Measurements from ENCODE around the gene SOHLH1. TPM values are rescaled to one million over a fixed set of nuclear protein-coding genes. Genes with fewer than 3 reads are reported as not detected.

SOHLH1 gene
- total RNA-seq, 5 donors from 2014 or later (not counting 1 experiment from before 2014, with no cell fraction given) = not detected

DNA sequence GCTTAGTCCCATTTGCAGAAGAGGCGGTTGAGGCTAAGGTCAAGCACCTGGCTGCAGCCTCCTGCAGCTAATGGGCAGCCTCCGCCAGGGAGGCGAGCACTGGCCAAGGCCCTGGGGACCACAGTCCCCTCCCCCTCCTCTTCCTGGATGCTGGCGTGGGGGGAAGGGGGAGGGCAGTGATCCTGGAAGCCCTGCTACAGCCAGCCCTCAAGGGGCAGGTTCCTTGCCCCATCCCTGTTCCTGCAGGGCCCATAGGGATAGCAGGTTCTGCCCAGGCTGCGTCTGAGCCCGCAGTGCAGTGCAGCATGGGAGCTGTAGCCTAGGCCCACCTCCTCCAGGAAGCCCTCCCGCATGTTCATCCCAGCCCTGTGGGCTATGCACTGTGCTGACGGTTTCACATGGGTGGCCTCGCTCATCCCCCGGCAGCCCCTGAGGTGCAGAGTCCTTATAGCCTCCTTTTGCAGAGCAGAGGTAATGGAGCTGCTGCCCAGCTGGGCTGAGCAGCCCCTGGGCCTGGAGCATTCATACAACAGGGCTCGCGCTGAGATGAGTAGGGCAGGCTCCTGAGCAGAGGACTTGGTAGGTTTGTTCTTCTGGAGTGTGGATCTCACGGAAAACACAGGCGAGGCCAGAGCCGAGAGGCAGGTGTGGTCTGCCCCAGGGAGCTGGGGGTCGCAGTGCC lies 38.7 kb upstream of the SOHLH1 start:
- Mint-ChIP-seq H3K4me3 (no peak overlapping the region), H3K36me3 (no peaks in the 10 kb centered on the region), H3K4me1 (no peaks in the 10 kb centered on the region), H3K27ac (no peak overlapping the region), H3K9me3 (no peaks in the 10 kb centered on the region), H3K27me3 (peaks cover 13 to 30% of the 10 kb centered on the region in 2 donors)
- Histone ChIP-seq H3K27me3 (replicated peaks in 1 of 2; ENCODE audit: control insufficient read depth in 2 of 2, extremely low read depth in 1 of 2, insufficient read depth in 2 of 2, low read length in 1 of 2) (peaks cover 0 to 64% of the 10 kb centered on the region in 2 experiments), H3K4me1 (ENCODE audit: control insufficient read depth in 1 of 2, extremely low read depth in 1 of 2, insufficient read depth in 2 of 2, low read length in 2 of 2) (no peaks in the 10 kb centered on the region), H3K4me3 (ENCODE audit: control insufficient read depth in 1 of 2, extremely low read depth in 1 of 2, low read length in 1 of 2) (no peak overlapping the region), H3K27ac (ENCODE audit: low read length) (no peak overlapping the region), H3K9me3 (no peaks in the 10 kb centered on the region), H3K36me3 (ENCODE audit: control insufficient read depth in 2 of 2, extremely low read depth in 1 of 2, insufficient read depth in 1 of 2, low read length in 1 of 2) (no peaks in the 10 kb centered on the region)
- no peak for DNase-seq
- WGBS (ENCODE audit: insufficient coverage) = 88% methylated on average over 11 of the region's 16 CpGs
- ATAC-seq (replicated peaks in 1 of 4) = no peak
- ChIA-PET CTCF (no interaction called here), POLR2A (no interaction called here)

DNA sequence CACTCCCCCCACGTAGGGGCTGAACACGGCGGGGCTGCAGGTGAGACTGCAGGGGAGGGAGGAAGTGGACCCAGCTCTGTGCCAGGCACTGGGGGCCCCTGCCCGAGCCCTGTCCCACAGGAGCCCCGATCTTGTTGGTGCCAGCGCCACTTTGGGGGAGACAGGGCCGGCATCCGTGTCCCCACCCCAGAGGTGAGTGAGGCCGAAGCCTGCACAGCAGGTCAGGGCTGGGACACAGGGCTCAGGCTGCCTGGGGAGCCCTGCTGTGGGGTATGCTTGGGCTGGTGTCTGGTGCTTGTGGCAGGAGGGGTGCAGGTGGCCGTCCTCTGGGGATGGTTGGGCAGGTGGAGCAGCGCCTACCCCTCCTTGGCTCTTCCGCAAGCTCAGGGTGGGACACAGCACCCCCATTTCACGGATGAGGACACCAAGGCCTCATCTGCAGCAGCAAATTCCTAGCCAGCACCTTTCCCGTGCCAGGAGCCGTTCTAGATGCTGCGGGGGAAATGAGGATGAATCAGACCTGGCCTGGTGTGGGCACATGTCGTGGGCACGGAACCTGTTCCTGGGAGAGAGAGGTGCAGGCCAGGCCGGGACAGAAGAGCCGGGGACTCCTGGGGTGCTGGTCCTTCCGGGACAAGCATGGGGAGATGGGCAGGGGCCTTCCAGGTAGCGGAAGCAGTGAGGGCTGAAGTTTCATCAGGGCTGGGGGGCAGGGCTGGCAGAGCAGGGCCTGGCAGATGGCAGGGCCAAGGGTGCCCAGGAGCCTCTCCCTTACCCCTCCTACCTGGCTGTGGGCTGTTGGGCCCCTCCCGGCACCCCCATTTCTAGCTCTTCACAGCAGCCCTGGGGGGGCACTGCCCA lies 37.9 kb upstream of the SOHLH1 start:
- ATAC-seq (replicated peaks in 1 of 4) (no peak), DNase-seq (no peak)
- Histone ChIP-seq H3K9me3 (no peaks in the 10 kb centered on the region), H3K4me3 (ENCODE audit: control insufficient read depth in 1 of 2, extremely low read depth in 1 of 2, low read length in 1 of 2) (no peak overlapping the region), H3K27ac (ENCODE audit: low read length) (no peak overlapping the region), H3K36me3 (ENCODE audit: control insufficient read depth in 2 of 2, extremely low read depth in 1 of 2, insufficient read depth in 1 of 2, low read length in 1 of 2) (no peaks in the 10 kb centered on the region), H3K4me1 (ENCODE audit: control insufficient read depth in 1 of 2, extremely low read depth in 1 of 2, insufficient read depth in 2 of 2, low read length in 2 of 2) (no peaks in the 10 kb centered on the region), H3K27me3 (replicated peaks in 1 of 2; ENCODE audit: control insufficient read depth in 2 of 2, extremely low read depth in 1 of 2, insufficient read depth in 2 of 2, low read length in 1 of 2) (peaks cover 0 to 64% of the 10 kb centered on the region in 2 experiments)
- Mint-ChIP-seq H3K27me3 (peaks cover 10 to 28% of the 10 kb centered on the region in 2 donors), H3K27ac (no peak overlapping the region), H3K9me3 (no peaks in the 10 kb centered on the region), H3K4me1 (no peaks in the 10 kb centered on the region), H3K36me3 (no peaks in the 10 kb centered on the region), H3K4me3 (no peak overlapping the region)
- WGBS (ENCODE audit: insufficient coverage) = 70% methylated on average over 16 of the region's 23 CpGs
- CTCF ChIA-PET = no interaction called here
- POLR2A ChIA-PET = no interaction called here

DNA sequence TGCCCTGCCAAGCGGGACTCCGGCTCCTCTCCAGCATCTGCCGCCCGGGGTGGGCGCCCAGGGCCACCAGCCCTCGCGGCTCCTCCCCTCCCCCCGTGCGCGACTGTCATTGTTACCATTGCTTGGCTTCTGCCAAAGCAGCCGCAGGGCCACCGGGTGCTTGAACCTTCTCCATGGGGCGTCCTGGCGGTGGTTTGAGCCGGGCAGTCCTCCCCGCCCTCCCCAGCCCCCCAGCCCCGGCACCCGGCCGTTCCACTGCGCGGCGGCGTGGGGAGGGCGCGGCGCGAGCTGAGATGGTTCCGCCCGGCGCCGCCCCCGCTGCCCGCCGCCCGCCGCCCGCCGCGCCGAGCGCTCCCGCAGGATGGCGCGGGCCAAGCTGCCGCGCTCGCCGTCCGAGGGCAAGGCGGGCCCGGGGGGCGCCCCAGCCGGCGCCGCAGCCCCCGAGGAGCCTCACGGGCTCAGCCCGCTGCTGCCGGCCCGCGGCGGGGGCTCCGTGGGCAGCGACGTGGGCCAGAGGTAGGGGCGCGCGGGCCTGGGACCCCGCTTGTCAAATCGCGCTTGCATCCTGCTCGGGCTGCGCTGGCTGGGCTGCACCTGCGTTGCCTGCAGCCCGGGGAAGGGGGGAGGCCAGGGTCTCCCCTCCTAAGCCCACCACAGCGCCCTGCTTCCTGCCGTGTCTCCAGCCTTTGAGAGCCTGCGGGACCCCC lies 37.1 kb upstream of the SOHLH1 start:
- no peak overlapping the region for H3K4me3 ChIP-seq (ENCODE audit: control insufficient read depth in 1 of 2, extremely low read depth in 1 of 2, low read length in 1 of 2)
- no peak overlapping the region for H3K27ac Mint-ChIP-seq
- POLR2A ChIA-PET = no interaction called here
- ATAC-seq (replicated peaks in 1 of 4) (no peak), DNase-seq (no peak)
- WGBS (ENCODE audit: insufficient coverage) = 12% methylated on average over 62 of the region's 78 CpGs
- CTCF ChIA-PET = no interaction called here
- H3K9me3 ChIP-seq = peaks cover 2% of the 10 kb centered on the region
- no peak overlapping the region for H3K4me3 Mint-ChIP-seq
- no peaks in the 10 kb centered on the region for H3K4me1 Mint-ChIP-seq
- no peak overlapping the region for H3K27ac ChIP-seq (ENCODE audit: low read length)
- H3K27me3 ChIP-seq (replicated peaks in 1 of 2; ENCODE audit: control insufficient read depth in 2 of 2, extremely low read depth in 1 of 2, insufficient read depth in 2 of 2, low read length in 1 of 2) = peaks cover 0 to 59% of the 10 kb centered on the region in 2 experiments
- peaks cover 10 to 28% of the 10 kb centered on the region in 2 donors for H3K27me3 Mint-ChIP-seq
- H3K36me3 Mint-ChIP-seq = no peaks in the 10 kb centered on the region
- H3K4me1 ChIP-seq (ENCODE audit: control insufficient read depth in 1 of 2, extremely low read depth in 1 of 2, insufficient read depth in 2 of 2, low read length in 2 of 2) = no peaks in the 10 kb centered on the region
- no peaks in the 10 kb centered on the region for H3K36me3 ChIP-seq (ENCODE audit: control insufficient read depth in 2 of 2, extremely low read depth in 1 of 2, insufficient read depth in 1 of 2, low read length in 1 of 2)
- H3K9me3 Mint-ChIP-seq = peaks cover 3% of the 10 kb centered on the region in 3 donors

DNA sequence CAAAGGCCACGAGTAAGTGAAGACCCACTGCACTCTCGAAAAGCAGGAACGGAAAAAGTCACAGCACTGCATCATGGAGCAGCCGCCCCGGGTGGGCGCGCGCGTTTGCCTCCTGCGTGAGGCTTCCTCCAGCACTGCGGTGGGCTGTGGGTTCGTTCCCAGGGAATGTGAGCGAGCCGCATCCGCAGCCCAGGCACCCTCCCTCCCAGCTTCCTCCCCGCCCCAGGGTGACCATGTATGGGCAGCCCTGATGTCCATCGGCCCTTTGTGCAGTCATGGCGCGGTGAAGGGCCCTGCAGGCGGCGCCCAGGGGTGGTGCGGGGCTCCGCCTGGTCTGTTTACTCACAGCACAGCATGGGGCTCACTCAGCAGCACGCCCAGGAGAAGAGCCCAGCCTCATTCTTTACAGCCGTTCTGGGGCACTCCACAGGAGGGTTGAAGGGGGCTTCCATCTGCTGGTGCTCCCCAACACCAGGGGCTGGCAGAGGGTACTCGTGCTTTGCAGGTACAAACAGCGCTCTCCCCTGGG lies 35.4 kb upstream of the SOHLH1 start:
- Mint-ChIP-seq H3K27ac (no peak overlapping the region), H3K36me3 (no peaks in the 10 kb centered on the region), H3K4me1 (no peaks in the 10 kb centered on the region), H3K9me3 (peaks cover 7 to 9% (median 8%) of the 10 kb centered on the region in 3 donors), H3K27me3 (peaks cover 6 to 30% of the 10 kb centered on the region in 2 donors), H3K4me3 (no peak overlapping the region)
- no peaks in the 10 kb centered on the region for H3K4me1 ChIP-seq (ENCODE audit: control insufficient read depth in 1 of 2, extremely low read depth in 1 of 2, insufficient read depth in 2 of 2, low read length in 2 of 2)
- no peak for ATAC-seq (replicated peaks in 1 of 4)
- H3K9me3 ChIP-seq = peaks cover 2% of the 10 kb centered on the region
- no peak overlapping the region for H3K4me3 ChIP-seq (ENCODE audit: control insufficient read depth in 1 of 2, extremely low read depth in 1 of 2, low read length in 1 of 2)
- peaks cover 0 to 45% of the 10 kb centered on the region in 2 experiments for H3K27me3 ChIP-seq (replicated peaks in 1 of 2; ENCODE audit: control insufficient read depth in 2 of 2, extremely low read depth in 1 of 2, insufficient read depth in 2 of 2, low read length in 1 of 2)
- WGBS (ENCODE audit: insufficient coverage) = 80% methylated on average over 24 of the region's 27 CpGs
- ChIA-PET POLR2A (no interaction called here), CTCF (no interaction called here)
- DNase-seq = no peak
- H3K27ac ChIP-seq (ENCODE audit: low read length) = no peak overlapping the region
- no peaks in the 10 kb centered on the region for H3K36me3 ChIP-seq (ENCODE audit: control insufficient read depth in 2 of 2, extremely low read depth in 1 of 2, insufficient read depth in 1 of 2, low read length in 1 of 2)

DNA sequence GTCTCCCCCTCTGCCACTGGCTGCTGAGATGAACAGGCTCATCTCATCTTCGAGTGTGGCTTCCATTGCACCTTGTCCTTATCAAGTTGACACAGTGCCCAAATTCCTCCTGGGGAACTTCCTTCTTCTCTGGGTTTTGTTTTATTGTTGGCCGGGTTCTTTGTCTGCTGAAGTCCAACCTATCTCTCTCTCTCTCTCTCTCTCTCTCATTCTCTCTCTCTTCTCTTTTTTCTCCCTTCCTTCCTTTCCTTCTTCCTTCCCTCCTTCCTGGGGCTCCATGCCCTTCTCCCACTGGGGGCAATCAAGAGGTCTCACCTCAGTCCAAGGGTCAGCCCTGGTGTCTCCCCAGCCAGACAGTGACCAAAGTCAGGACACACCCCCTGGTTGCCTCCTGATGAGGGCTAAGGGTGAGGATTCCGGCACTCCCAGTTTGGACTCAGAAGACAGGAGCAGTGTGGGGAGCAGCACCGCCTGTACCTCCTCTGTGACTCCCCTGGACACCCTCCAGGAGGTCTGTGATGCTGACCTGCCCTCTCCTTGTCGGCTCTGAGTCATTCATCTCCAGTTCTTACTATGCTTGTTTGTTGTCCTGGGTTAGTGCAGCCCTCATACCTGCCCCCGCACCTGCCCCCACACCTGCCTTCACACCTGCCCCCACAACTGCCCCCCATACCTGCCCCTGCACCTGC lies 33.4 kb upstream of the SOHLH1 start:
- Histone ChIP-seq H3K27me3 (replicated peaks in 1 of 2; ENCODE audit: control insufficient read depth in 2 of 2, extremely low read depth in 1 of 2, insufficient read depth in 2 of 2, low read length in 1 of 2) (peaks cover 0 to 39% of the 10 kb centered on the region in 2 experiments), H3K9me3 (peaks cover 2% of the 10 kb centered on the region), H3K4me3 (ENCODE audit: control insufficient read depth in 1 of 2, extremely low read depth in 1 of 2, low read length in 1 of 2) (no peak overlapping the region), H3K27ac (ENCODE audit: low read length) (no peak overlapping the region), H3K4me1 (ENCODE audit: control insufficient read depth in 1 of 2, extremely low read depth in 1 of 2, insufficient read depth in 2 of 2, low read length in 2 of 2) (no peaks in the 10 kb centered on the region), H3K36me3 (ENCODE audit: control insufficient read depth in 2 of 2, extremely low read depth in 1 of 2, insufficient read depth in 1 of 2, low read length in 1 of 2) (no peaks in the 10 kb centered on the region)
- Mint-ChIP-seq H3K27ac (peak overlapping the region in 1 of 2 donors; percentile 27), H3K36me3 (no peaks in the 10 kb centered on the region), H3K27me3 (peaks cover 9 to 22% of the 10 kb centered on the region in 2 donors), H3K9me3 (peaks cover 7 to 9% (median 8%) of the 10 kb centered on the region in 3 donors), H3K4me3 (no peak overlapping the region), H3K4me1 (no peaks in the 10 kb centered on the region)
- POLR2A ChIA-PET = no interaction called here
- 64% methylated on average over 3 of the region's 6 CpGs for WGBS (ENCODE audit: insufficient coverage)
- ATAC-seq (replicated peaks in 1 of 4) = no peak
- CTCF ChIA-PET = no interaction called here
- no peak for DNase-seq

DNA sequence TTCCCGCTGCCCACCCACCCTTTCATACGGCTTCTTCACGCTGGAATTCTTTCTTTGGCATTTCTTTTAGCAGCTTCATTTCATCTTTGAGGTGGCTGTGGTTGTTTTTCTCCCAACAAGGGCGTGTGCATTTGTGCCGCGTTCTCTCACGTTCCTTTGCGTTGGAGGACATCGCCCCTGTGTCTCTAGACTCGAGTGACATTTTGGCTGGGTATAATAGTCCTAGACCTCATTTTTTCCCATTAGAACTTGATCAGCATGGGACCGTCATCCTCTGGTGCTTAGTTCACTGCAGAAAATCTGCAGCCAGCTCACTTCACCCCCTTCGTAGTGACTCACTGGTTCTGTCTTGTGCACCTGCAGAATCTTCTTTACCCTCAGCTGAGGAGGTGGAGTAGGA lies 32.2 kb upstream of the SOHLH1 start:
- peaks cover 2% of the 10 kb centered on the region for H3K9me3 ChIP-seq
- peaks cover 0 to 33% of the 10 kb centered on the region in 2 experiments for H3K27me3 ChIP-seq (replicated peaks in 1 of 2; ENCODE audit: control insufficient read depth in 2 of 2, extremely low read depth in 1 of 2, insufficient read depth in 2 of 2, low read length in 1 of 2)
- no peak overlapping the region for H3K4me3 ChIP-seq (ENCODE audit: control insufficient read depth in 1 of 2, extremely low read depth in 1 of 2, low read length in 1 of 2)
- Mint-ChIP-seq H3K36me3 (no peaks in the 10 kb centered on the region), H3K4me3 (no peak overlapping the region), H3K9me3 (peaks cover 7 to 9% (median 8%) of the 10 kb centered on the region in 3 donors), H3K27me3 (peaks cover 5 to 18% of the 10 kb centered on the region in 2 donors), H3K4me1 (no peaks in the 10 kb centered on the region), H3K27ac (no peak overlapping the region)
- 60% methylated on average over 1 of the region's 12 CpGs for WGBS (ENCODE audit: insufficient coverage)
- no peaks in the 10 kb centered on the region for H3K4me1 ChIP-seq (ENCODE audit: control insufficient read depth in 1 of 2, extremely low read depth in 1 of 2, insufficient read depth in 2 of 2, low read length in 2 of 2)
- H3K27ac ChIP-seq (ENCODE audit: low read length) = no peak overlapping the region
- ATAC-seq (replicated peaks in 1 of 4) (no peak), DNase-seq (no peak)
- ChIA-PET POLR2A (no interaction called here), CTCF (no interaction called here)
- no peaks in the 10 kb centered on the region for H3K36me3 ChIP-seq (ENCODE audit: control insufficient read depth in 2 of 2, extremely low read depth in 1 of 2, insufficient read depth in 1 of 2, low read length in 1 of 2)

Data from T-cell (primary cell).